Endodermal cell (in vitro differentiated cells): ENCODE measurements around the gene TCF7L2. TPM values are rescaled to one million over a fixed set of nuclear protein-coding genes. Genes with fewer than 3 reads are reported as not detected.

Experiments used
- DNase-seq: peaks from one replicate; pipeline ENCODE4 v3.0.0-alpha.2; 2017
- H3K27ac ChIP-seq: 2 replicates; pipeline ENCODE4 v1.5.1; 2013; ENCODE audit warnings: mild to moderate bottlenecking, low read depth, low read length, moderate library complexity
- H3K27me3 ChIP-seq: 2 replicates; pipeline ENCODE4 v1.6.1; 2013; ENCODE audit warnings: mild to moderate bottlenecking, low read length, moderate library complexity; ENCODE audit not compliant: insufficient read depth, control insufficient read depth, poor library complexity, severe bottlenecking
- H3K36me3 ChIP-seq: 2 replicates; pipeline ENCODE4 v1.7.0; 2013; ENCODE audit warnings: mild to moderate bottlenecking, low read length, moderate library complexity; ENCODE audit not compliant: control insufficient read depth, insufficient read depth
- H3K4me1 ChIP-seq: one replicate; pipeline ENCODE4 v1.7.0; 2013; ENCODE audit warnings: low read length; ENCODE audit not compliant: control insufficient read depth, insufficient read depth
- H3K4me3 ChIP-seq: 2 replicates; pipeline ENCODE4 v1.5.1; 2013; ENCODE audit warnings: mild to moderate bottlenecking, low read length, moderate library complexity
- H3K9ac ChIP-seq: 2 replicates; pipeline ENCODE4 v1.6.1; 2013; ENCODE audit warnings: mild to moderate bottlenecking, low read length, moderate library complexity; ENCODE audit not compliant: poor library complexity, severe bottlenecking; ENCODE audit errors: extremely low read depth
- H3K9me3 ChIP-seq: 2 replicates; pipeline ENCODE4 v1.6.1; 2013; ENCODE audit warnings: mild to moderate bottlenecking, low read length, moderate library complexity; ENCODE audit not compliant: control insufficient read depth
- H3K27ac Mint-ChIP-seq: 2 replicates; pipeline ENCODE4 v1.8.0; 2020; ENCODE audit warnings: mixed read lengths
- H3K27me3 Mint-ChIP-seq: 2 replicates; pipeline ENCODE4 v1.8.0; 2021; ENCODE audit warnings: mild to moderate bottlenecking, mixed read lengths; ENCODE audit not compliant: insufficient read depth
- H3K36me3 Mint-ChIP-seq: 2 replicates; pipeline ENCODE4 v1.8.0; 2020; ENCODE audit warnings: low read depth, mixed read lengths
- H3K4me1 Mint-ChIP-seq: 2 replicates; pipeline ENCODE4 v1.8.0; 2020; ENCODE audit warnings: mixed read lengths
- H3K4me3 Mint-ChIP-seq: 2 replicates; pipeline ENCODE4 v1.8.0; 2020; ENCODE audit warnings: mild to moderate bottlenecking, moderate library complexity, mixed read lengths
- H3K9me3 Mint-ChIP-seq: 2 replicates; pipeline ENCODE4 v1.8.0; 2020; ENCODE audit warnings: mild to moderate bottlenecking, mixed read lengths
- WGBS, 2 experiments: methylation state at CpG; one replicate each; pipeline versions ENCODE4 v1.1.5 to v1.1.7; 2013; ENCODE audit warnings: missing lambda C conversion rate in 2 of 2, mixed read lengths in 1 of 2; ENCODE audit not compliant: insufficient coverage in 1 of 2, insufficient read length in 1 of 2; 5-methylcytosine and 5-hydroxymethylcytosine counted together
- total RNA-seq, 2 donors: library from RNA; stranded (reverse); fragmentation: NEBNext Ultra II Directional in 1 of 2; extraction: Animal tissue kit (Norgen Biotek cat#: 25700) in 1 of 2; gene quantifications; 2 replicates in 1 of 2; 3 replicates in 1 of 2; pipeline ENCODE4 v1.2.1, GENCODE V29; 2021
- TF ChIP-seq, protein P1 (sequence below): fragments of 200-600 bp; sonication (generic); conservative IDR thresholded peaks from 2 replicates; pipeline ENCODE4 v1.5.0; 2021; ENCODE audit warnings: antibody characterized with exemption, mild to moderate bottlenecking

The TCF7L2 gene
- total RNA-seq, 2 donors from 2014 or later: 73.2 to 105 TPM

DNA sequence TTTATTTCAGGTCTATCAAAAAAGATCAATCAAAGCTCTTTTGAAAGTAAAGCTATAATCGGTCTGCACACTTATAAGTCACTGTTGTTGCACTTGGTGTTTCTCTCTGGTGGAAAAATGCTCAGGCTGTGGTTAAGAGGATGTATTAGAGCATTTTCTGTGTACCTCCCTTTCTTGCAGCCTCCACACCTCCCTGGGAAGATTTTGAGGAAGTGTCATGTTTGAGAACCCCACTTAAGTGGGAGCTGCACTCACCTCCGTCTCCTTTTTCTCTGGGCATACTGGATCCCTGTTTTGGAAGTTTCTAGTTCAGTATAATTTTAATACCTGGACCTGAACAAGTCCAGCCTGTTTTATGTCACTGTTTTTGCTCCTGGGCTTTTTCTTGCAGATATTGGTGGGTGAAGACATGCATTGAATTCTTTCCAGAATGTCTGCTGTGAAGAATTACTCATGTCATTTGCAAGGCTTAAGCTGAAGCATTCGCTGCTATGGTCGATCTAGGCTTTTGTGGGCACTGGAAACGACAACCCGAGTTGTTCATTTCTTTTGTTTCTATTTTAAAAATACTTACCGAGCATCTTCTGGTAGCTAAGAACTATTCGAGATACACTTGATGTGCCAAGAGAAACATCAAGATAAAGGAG lies 36.6 kb downstream of the TCF7L2 start:
- Histone ChIP-seq H3K4me3 (no peak overlapping the region), H3K9ac (no peak overlapping the region), H3K4me1 (peaks cover 10% of the 10 kb centered on the region), H3K27ac (no peak overlapping the region), H3K9me3 (no peaks in the 10 kb centered on the region), H3K36me3 (peaks cover 48% of the 10 kb centered on the region), H3K27me3 (no peaks in the 10 kb centered on the region)
- H3K4me3 Mint-ChIP-seq: no peak overlapping the region
- 84 to 87% methylated on average over 7 to 8 of the region's 8 CpGs for WGBS, 2 experiments
- no peak for DNase-seq
- H3K27me3 Mint-ChIP-seq: no peaks in the 10 kb centered on the region
- H3K4me1 Mint-ChIP-seq: peaks cover 58% of the 10 kb centered on the region
- TF ChIP-seq, protein P1, sequence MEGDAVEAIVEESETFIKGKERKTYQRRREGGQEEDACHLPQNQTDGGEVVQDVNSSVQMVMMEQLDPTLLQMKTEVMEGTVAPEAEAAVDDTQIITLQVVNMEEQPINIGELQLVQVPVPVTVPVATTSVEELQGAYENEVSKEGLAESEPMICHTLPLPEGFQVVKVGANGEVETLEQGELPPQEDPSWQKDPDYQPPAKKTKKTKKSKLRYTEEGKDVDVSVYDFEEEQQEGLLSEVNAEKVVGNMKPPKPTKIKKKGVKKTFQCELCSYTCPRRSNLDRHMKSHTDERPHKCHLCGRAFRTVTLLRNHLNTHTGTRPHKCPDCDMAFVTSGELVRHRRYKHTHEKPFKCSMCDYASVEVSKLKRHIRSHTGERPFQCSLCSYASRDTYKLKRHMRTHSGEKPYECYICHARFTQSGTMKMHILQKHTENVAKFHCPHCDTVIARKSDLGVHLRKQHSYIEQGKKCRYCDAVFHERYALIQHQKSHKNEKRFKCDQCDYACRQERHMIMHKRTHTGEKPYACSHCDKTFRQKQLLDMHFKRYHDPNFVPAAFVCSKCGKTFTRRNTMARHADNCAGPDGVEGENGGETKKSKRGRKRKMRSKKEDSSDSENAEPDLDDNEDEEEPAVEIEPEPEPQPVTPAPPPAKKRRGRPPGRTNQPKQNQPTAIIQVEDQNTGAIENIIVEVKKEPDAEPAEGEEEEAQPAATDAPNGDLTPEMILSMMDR: no peak
- H3K36me3 Mint-ChIP-seq: peaks cover 44% of the 10 kb centered on the region
- H3K9me3 Mint-ChIP-seq: no peaks in the 10 kb centered on the region
- peak overlapping the region; percentile 19 for H3K27ac Mint-ChIP-seq

DNA sequence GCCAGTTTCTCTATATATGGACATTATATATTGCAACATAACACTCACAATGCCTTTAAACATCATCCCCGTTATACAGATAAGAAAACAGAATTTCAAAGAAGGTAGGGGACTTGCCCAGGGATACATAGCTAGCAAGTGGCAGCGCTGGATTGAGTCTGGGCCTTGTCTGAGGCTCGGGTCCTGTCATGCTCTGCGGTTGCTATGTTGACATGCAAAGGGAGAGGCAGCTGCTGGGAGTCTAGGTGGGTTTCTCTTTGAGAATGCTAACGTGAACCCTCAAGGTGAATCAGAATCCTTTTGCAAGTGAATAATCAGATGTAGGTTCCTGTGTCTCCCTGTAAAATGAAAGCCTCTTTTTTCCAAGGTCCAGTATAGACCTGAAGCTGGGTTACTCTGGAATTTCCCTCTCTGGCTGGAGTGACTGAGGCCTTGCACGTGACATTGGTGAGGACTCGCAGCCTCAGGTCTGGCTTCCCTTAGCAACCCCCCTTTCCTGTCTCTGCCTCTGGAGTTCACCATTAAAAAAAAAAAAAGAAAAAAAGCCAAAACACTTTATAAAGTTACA lies 38.9 kb downstream of the TCF7L2 start:
- 74 to 81% methylated on average over 4 to 7 of the region's 7 CpGs for WGBS, 2 experiments
- Histone ChIP-seq H3K4me1 (peaks cover 10% of the 10 kb centered on the region), H3K27me3 (no peaks in the 10 kb centered on the region), H3K9ac (no peak overlapping the region), H3K4me3 (no peak overlapping the region), H3K9me3 (no peaks in the 10 kb centered on the region), H3K27ac (no peak overlapping the region), H3K36me3 (peaks cover 40% of the 10 kb centered on the region)
- Mint-ChIP-seq H3K27me3 (no peaks in the 10 kb centered on the region), H3K36me3 (peaks cover 53% of the 10 kb centered on the region), H3K27ac (no peak overlapping the region), H3K9me3 (no peaks in the 10 kb centered on the region), H3K4me3 (no peak overlapping the region), H3K4me1 (peaks cover 52% of the 10 kb centered on the region)
- DNase-seq: no peak
- TF ChIP-seq, protein P1: no peak

DNA sequence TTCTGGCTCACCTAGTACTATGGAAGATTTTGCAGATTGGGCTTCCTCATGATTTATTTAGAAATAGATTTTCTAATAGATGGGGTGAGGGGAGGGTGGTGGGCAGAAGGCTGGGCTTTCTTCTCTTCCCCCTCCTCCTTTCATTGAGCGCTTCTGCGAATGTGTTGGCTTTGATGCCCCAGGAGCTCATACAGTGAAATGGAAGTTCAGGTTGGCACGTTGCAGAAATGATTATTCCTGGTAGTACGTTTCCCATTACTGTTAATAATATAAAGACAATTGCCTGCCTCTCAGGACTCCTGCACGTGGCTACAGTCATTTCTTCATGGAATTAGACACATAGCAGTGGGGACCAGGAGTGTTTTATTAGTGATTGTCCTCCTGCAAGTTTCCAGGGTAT lies 39.8 kb downstream of the TCF7L2 start:
- Histone ChIP-seq H3K36me3 (peaks cover 47% of the 10 kb centered on the region), H3K4me1 (peaks cover 5% of the 10 kb centered on the region), H3K9me3 (no peaks in the 10 kb centered on the region), H3K27ac (no peak overlapping the region), H3K4me3 (no peak overlapping the region), H3K9ac (no peak overlapping the region), H3K27me3 (no peaks in the 10 kb centered on the region)
- WGBS, 2 experiments: 93 to 94% methylated on average over 3 of the region's 5 CpGs
- H3K27ac Mint-ChIP-seq: no peak overlapping the region
- H3K27me3 Mint-ChIP-seq: no peaks in the 10 kb centered on the region
- peaks cover 44% of the 10 kb centered on the region for H3K4me1 Mint-ChIP-seq
- TF ChIP-seq, protein P1: no peak
- H3K9me3 Mint-ChIP-seq: no peaks in the 10 kb centered on the region
- peaks cover 59% of the 10 kb centered on the region for H3K36me3 Mint-ChIP-seq
- DNase-seq: no peak
- no peak overlapping the region for H3K4me3 Mint-ChIP-seq
